Astrocyte (in vitro differentiated cells and primary cell): ENCODE data around the gene KLHL25. TPM values are rescaled to one million over a fixed set of nuclear protein-coding genes. Genes with fewer than 3 reads are reported as not detected.

Experiments used
- DNase-seq: peaks from one replicate; pipeline ENCODE4 v3.0.0-alpha.2; 2010; ENCODE audit warnings: low read depth
- FAIRE-seq: peaks from 2 replicates; lab custom pipeline; 2011; peaks lifted over from hg19 to GRCh38; lab: Jason Lieb, UNC
- H2AFZ ChIP-seq: 2 replicates; pipeline ENCODE4 v1.6.0; 2012; ENCODE audit warnings: low read depth, low read length, inconsistent platforms
- H3K27ac ChIP-seq: 2 replicates; pipeline ENCODE4 v1.5.1; 2011; ENCODE audit warnings: low read depth, low read length, inconsistent platforms
- H3K27me3 ChIP-seq: 2 replicates; pipeline ENCODE4 v1.6.0; 2011; ENCODE audit warnings: low read length, inconsistent platforms; ENCODE audit not compliant: insufficient read depth
- H3K36me3 ChIP-seq: 2 replicates; pipeline ENCODE4 v1.5.1; 2011; ENCODE audit warnings: low read length, inconsistent platforms; ENCODE audit not compliant: insufficient read depth
- H3K4me1 ChIP-seq: 2 replicates; pipeline ENCODE4 v1.5.1; 2011; ENCODE audit warnings: low read length, inconsistent platforms; ENCODE audit not compliant: insufficient read depth
- H3K4me2 ChIP-seq: 2 replicates; pipeline ENCODE4 v1.6.0; 2012; ENCODE audit warnings: low read length, inconsistent platforms
- H3K4me3 ChIP-seq: 2 replicates; pipeline ENCODE4 v1.5.1; 2011; ENCODE audit warnings: low read depth, mild to moderate bottlenecking, low read length, inconsistent platforms; ENCODE audit not compliant: insufficient read depth
- H3K79me2 ChIP-seq: 2 replicates; pipeline ENCODE4 v1.6.0; 2012; ENCODE audit warnings: mild to moderate bottlenecking, low read length, inconsistent platforms; ENCODE audit not compliant: insufficient read depth
- H3K9ac ChIP-seq: 2 replicates; pipeline ENCODE4 v1.6.0; 2012; ENCODE audit warnings: mild to moderate bottlenecking, low read length, inconsistent platforms
- H3K9me3 ChIP-seq: 2 replicates; pipeline ENCODE4 v1.5.1; 2012; ENCODE audit warnings: low read depth, mild to moderate bottlenecking, low read length, inconsistent platforms; ENCODE audit not compliant: insufficient read depth
- H4K20me1 ChIP-seq: 2 replicates; pipeline ENCODE4 v1.6.0; 2012; ENCODE audit warnings: low read length, inconsistent platforms; ENCODE audit not compliant: insufficient read depth
- H3K27ac Mint-ChIP-seq: one replicate; pipeline ENCODE4 v1.8.0; 2021; ENCODE audit warnings: mild to moderate bottlenecking, mixed read lengths; ENCODE audit not compliant: unreplicated experiment
- H3K27me3 Mint-ChIP-seq: one replicate; pipeline ENCODE4 v1.8.0; 2021; ENCODE audit warnings: low read depth, mixed read lengths; ENCODE audit not compliant: unreplicated experiment
- H3K36me3 Mint-ChIP-seq: one replicate; pipeline ENCODE4 v1.8.0; 2021; ENCODE audit warnings: low read depth, mixed read lengths; ENCODE audit not compliant: unreplicated experiment
- H3K4me1 Mint-ChIP-seq: one replicate; pipeline ENCODE4 v1.8.0; 2021; ENCODE audit warnings: low read depth, mixed read lengths; ENCODE audit not compliant: unreplicated experiment
- H3K4me3 Mint-ChIP-seq: one replicate; pipeline ENCODE4 v1.8.0; 2021; ENCODE audit warnings: mild to moderate bottlenecking, moderate library complexity, mixed read lengths; ENCODE audit not compliant: unreplicated experiment
- H3K9me3 Mint-ChIP-seq: one replicate; pipeline ENCODE4 v1.8.0; 2021; ENCODE audit warnings: mild to moderate bottlenecking, mixed read lengths; ENCODE audit not compliant: unreplicated experiment
- EZH2 ChIP-seq: IDR thresholded peaks from 2 replicates; pipeline ENCODE4 v1.6.1; 2012; ENCODE audit warnings: mild to moderate bottlenecking, low read length, inconsistent platforms; ENCODE audit not compliant: insufficient read depth
- total RNA-seq: library from RNA; stranded (reverse); gene quantifications from 2 replicates; pipeline ENCODE4 v1.2.1, GENCODE V29; 2021
- TF ChIP-seq, protein P1 (sequence below): IDR thresholded peaks from 2 replicates; pipeline ENCODE4 v1.5.1; 2011; ENCODE audit warnings: low read depth, mild to moderate bottlenecking, inconsistent platforms, low read length, moderate library complexity; ENCODE audit not compliant: insufficient read depth

The KLHL25 gene
- total RNA-seq, 1 donor from 2014 or later = 5.6 TPM

DNA sequence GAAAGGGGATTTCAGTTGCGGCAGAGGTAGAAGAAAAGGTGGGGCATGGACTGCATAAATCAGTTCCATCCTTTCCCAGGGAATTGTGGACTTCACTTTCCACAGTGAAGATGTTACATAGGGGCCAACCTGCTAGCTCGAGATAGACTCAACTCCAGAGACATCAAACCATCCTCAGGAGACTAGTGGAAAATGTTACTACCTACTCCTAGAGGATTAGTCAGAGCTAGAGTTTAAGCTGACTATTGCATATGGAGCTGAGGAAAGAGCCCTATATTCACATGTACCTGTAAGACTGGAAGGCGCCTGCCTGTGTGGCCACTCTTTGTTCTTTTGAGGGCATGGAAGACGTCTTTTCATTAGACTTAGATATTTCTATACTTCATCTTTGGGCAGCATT lies 69.2 kb downstream of the KLHL25 start:
- H3K36me3 Mint-ChIP-seq = peaks cover 12% of the 10 kb centered on the region
- H3K4me2 ChIP-seq = no peak overlapping the region
- no peak overlapping the region for H3K9ac ChIP-seq
- peaks cover 42% of the 10 kb centered on the region for H3K36me3 ChIP-seq
- H3K27me3 Mint-ChIP-seq = no peaks in the 10 kb centered on the region
- H3K4me3 Mint-ChIP-seq = no peak overlapping the region
- H2AFZ ChIP-seq = no peak overlapping the region
- H3K27ac Mint-ChIP-seq = peak overlapping the region; percentile 48
- H3K9me3 ChIP-seq = no peaks in the 10 kb centered on the region
- no peak overlapping the region for H3K27ac ChIP-seq
- H3K4me1 ChIP-seq = no peaks in the 10 kb centered on the region
- FAIRE-seq (no peak), DNase-seq (no peak)
- no peaks in the 10 kb centered on the region for H4K20me1 ChIP-seq
- H3K79me2 ChIP-seq = no peaks in the 10 kb centered on the region
- no peaks in the 10 kb centered on the region for H3K27me3 ChIP-seq
- H3K4me1 Mint-ChIP-seq = peaks cover 17% of the 10 kb centered on the region
- H3K9me3 Mint-ChIP-seq = no peaks in the 10 kb centered on the region
- TF ChIP-seq EZH2 = no peak
- TF ChIP-seq, protein P1, sequence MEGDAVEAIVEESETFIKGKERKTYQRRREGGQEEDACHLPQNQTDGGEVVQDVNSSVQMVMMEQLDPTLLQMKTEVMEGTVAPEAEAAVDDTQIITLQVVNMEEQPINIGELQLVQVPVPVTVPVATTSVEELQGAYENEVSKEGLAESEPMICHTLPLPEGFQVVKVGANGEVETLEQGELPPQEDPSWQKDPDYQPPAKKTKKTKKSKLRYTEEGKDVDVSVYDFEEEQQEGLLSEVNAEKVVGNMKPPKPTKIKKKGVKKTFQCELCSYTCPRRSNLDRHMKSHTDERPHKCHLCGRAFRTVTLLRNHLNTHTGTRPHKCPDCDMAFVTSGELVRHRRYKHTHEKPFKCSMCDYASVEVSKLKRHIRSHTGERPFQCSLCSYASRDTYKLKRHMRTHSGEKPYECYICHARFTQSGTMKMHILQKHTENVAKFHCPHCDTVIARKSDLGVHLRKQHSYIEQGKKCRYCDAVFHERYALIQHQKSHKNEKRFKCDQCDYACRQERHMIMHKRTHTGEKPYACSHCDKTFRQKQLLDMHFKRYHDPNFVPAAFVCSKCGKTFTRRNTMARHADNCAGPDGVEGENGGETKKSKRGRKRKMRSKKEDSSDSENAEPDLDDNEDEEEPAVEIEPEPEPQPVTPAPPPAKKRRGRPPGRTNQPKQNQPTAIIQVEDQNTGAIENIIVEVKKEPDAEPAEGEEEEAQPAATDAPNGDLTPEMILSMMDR = no peak
- no peak overlapping the region for H3K4me3 ChIP-seq

DNA sequence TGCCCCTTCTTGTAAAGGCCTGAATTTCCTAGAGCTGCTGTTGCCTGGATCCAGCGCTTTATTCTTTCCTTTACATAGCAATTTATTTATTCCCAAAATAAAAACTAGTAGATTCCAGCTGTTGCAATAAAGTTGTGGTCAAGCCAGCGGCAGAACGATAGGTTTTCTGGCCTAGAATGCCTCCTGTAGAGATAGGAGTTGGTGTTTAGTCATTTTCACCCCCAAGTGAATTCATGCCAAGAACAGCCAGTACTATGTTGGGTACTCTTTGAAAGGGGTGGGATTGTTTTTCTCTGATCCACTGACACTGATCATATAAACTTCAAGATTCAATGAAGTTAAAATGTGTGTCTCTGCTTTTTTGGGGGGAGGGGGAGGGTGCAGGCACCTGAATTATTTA lies 69.7 kb downstream of the KLHL25 start:
- no peaks in the 10 kb centered on the region for H3K27me3 Mint-ChIP-seq

More for the DNA sequence above, 69.7 kb downstream of the KLHL25 start:
- Histone ChIP-seq H3K4me1 (no peaks in the 10 kb centered on the region), H3K36me3 (peaks cover 44% of the 10 kb centered on the region), H2AFZ (no peak overlapping the region), H3K9ac (no peak overlapping the region), H3K9me3 (no peaks in the 10 kb centered on the region), H4K20me1 (no peaks in the 10 kb centered on the region), H3K79me2 (no peaks in the 10 kb centered on the region), H3K27ac (no peak overlapping the region), H3K27me3 (no peaks in the 10 kb centered on the region), H3K4me3 (no peak overlapping the region), H3K4me2 (no peak overlapping the region)
- Mint-ChIP-seq H3K27ac (no peak overlapping the region), H3K4me1 (peaks cover 17% of the 10 kb centered on the region), H3K4me3 (no peak overlapping the region), H3K36me3 (peaks cover 9% of the 10 kb centered on the region), H3K9me3 (no peaks in the 10 kb centered on the region)
- TF ChIP-seq EZH2 = no peak
- TF ChIP-seq, protein P1 = no peak
- DNase-seq (peak; percentile 27), FAIRE-seq (no peak)
